HG03558 (cell line): Measurements from ENCODE around the gene CIB4.

Experiments
- ATAC-seq: cut with Tn5 transposase; IDR thresholded peaks from one replicate; pipeline ENCODE4 v1.9.1; 2021; ENCODE audit warnings: moderate number of reproducible peaks; ENCODE audit not compliant: unreplicated experiment; ENCODE audit errors: extremely low read depth

Gene CIB4

GRCh38 chr2:26536371-26537068 lies 104.6 kb downstream of the CIB4 start:
- no peak for ATAC-seq

GRCh38 chr2:26535663-26536275 lies 105.4 kb downstream of the CIB4 start:
- no peak for ATAC-seq

GRCh38 chr2:26534865-26535662 lies 106.1 kb downstream of the CIB4 start:
- no peak for ATAC-seq

- ATAC-seq, result no peak
Observed at GRCh38 chr2:26534098-26534864, 106.9 kb downstream of the CIB4 start.

DNA sequence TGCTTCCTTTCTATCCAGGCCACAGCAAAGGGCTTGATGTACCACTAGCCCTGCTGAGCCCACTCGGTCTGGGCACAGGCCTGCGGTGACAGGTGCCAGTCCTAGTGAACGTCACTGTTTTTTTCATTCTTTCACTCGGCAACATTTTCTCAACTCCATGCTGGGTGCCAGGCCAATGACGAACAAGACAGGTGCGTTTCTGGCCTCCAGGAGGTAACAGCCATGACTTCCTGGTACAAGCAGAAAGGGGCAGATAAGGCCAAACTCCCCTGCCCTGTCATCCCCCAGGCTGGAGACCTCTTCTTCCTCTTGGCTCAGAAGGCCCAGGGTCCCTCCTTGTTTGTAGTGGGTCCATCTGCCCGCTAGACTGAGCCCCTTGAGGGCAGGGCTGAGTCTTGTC lies 107.5 kb downstream of the CIB4 start:
- ATAC-seq, result no peak

DNA sequence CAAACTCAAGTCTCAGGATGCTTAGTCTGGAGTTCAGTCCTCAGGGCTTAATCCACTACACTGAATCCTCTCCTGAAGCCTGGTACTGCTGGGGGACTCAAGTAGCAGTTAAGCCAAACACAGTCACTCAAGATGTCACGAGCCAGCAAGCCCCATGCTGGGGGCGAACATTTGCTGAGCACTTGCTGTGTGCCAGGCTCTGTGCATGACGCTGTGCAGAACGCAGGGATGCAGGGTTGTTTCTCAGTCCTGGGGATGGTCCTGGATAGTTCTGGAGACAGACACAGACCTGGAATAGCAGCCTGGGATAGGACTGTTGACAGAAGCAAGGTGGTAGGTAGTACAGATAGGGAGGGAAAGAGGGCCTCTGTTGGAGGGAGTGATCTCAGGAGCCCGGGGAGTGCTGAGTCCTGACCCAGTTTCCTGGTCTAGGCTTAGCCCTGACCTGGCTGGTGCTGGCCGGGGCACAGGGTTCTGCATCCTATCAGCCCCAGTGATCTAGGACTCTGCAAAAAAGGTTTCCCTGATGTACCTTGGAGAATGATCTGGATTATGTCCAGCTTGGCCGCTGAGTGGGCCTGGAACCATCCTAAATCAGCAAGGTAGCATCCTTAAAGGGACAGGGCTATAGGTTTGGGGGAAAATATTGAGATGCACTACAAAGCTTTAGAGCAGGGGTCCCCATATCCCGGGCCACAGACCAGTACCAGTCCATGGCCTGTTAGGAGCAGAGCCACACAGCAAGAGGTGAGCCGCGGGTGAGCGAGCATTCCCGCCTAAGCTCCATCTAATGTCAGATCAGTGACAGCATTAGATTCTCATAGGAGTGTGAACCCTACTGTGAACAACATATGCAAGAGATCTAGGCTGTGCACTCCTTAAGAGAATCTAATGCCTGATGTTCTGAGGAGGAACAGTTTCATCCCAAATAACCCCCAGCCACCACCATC lies 108.6 kb downstream of the CIB4 start:
- no peak for ATAC-seq
